NT2/D1 (cell line): Measurements from ENCODE around the gene ANKRD60.

Source experiments
- SUZ12 ChIP-seq: IDR thresholded peaks from 2 replicates; pipeline ENCODE4 v1.6.1; 2011; ENCODE audit not compliant: insufficient read length, insufficient read depth; ENCODE audit errors: extremely low read depth
- YY1 ChIP-seq: IDR thresholded peaks from 2 replicates; pipeline ENCODE4 v1.6.1; 2011; ENCODE audit not compliant: insufficient read length, insufficient read depth
- ZNF274 ChIP-seq: IDR thresholded peaks from 2 replicates; pipeline ENCODE4 v1.6.1; 2011; ENCODE audit warnings: mild to moderate bottlenecking, low read depth, low read length

- TF ChIP-seq SUZ12 (no peak), YY1 (no peak), ZNF274 (no peak)
Observed at GRCh38 chr20:58218665-58219341, 9.7 kb downstream of the ANKRD60 start.
